Stimulated activated CD8-positive, alpha-beta memory T cell treated with anti-CD3 and anti-CD28 coated beads, Interleukin-12 subunit alpha, Interleukin-12 subunit beta, amount 100 ng/mL, for 24 hours (primary cell): ENCODE results near the gene DIAPH2.

Experiments used
- DNase-seq: peaks from one replicate; pipeline ENCODE4 v3.0.0-alpha.2; 2020; ENCODE audit errors: extremely low read depth

The DIAPH2 gene

GRCh38 chrX:97563531-97564133 is 879.0 kb downstream of the DIAPH2 start:
- DNase-seq: peak; percentile 0

GRCh38 chrX:97564496-97564895 is 879.9 kb downstream of the DIAPH2 start:
- DNase-seq: no peak

GRCh38 chrX:97587171-97587570 is 902.5 kb downstream of the DIAPH2 start:
- DNase-seq: no peak

- DNase-seq: no peak
Observed at GRCh38 chrX:97594646-97595224, 910.1 kb downstream of the DIAPH2 start.

GRCh38 chrX:97597954-97598353 is 913.3 kb downstream of the DIAPH2 start:
- DNase-seq: no peak

GRCh38 chrX:97602465-97603258 is 918.0 kb downstream of the DIAPH2 start:
- DNase-seq: no peak

- no peak for DNase-seq
Observed at GRCh38 chrX:97605271-97605670, 920.6 kb downstream of the DIAPH2 start.

- no peak for DNase-seq
Observed at GRCh38 chrX:97609357-97609756, 924.7 kb downstream of the DIAPH2 start.

- DNase-seq: no peak
Observed at GRCh38 chrX:97609938-97610337, 925.3 kb downstream of the DIAPH2 start.

- no peak for DNase-seq
Observed at GRCh38 chrX:97616883-97617530, 932.4 kb downstream of the DIAPH2 start.

- DNase-seq: no peak
Observed at GRCh38 chrX:97619499-97619898, 934.9 kb downstream of the DIAPH2 start.

- DNase-seq: no peak
Observed at GRCh38 chrX:97622111-97622510, 937.5 kb downstream of the DIAPH2 start.

GRCh38 chrX:97628326-97628725 is 943.7 kb downstream of the DIAPH2 start:
- no peak for DNase-seq

- no peak for DNase-seq
Observed at GRCh38 chrX:97628807-97629596, 944.4 kb downstream of the DIAPH2 start.

GRCh38 chrX:97629597-97629985 is 944.9 kb downstream of the DIAPH2 start:
- no peak for DNase-seq

GRCh38 chrX:97633798-97634197 is 949.2 kb downstream of the DIAPH2 start:
- no peak for DNase-seq

- no peak for DNase-seq
Observed at GRCh38 chrX:97636473-97637140, 952.0 kb downstream of the DIAPH2 start.

- no peak for DNase-seq
Observed at GRCh38 chrX:97637289-97637688, 952.6 kb downstream of the DIAPH2 start.

- DNase-seq: no peak
Observed at GRCh38 chrX:97638621-97639020, 954.0 kb downstream of the DIAPH2 start.

GRCh38 chrX:97639526-97639925 is 954.9 kb downstream of the DIAPH2 start:
- DNase-seq: no peak
